Panc1 (cell line): ENCODE data around the gene UBE2Q2. TPM values are rescaled to one million over a fixed set of nuclear protein-coding genes. Genes with fewer than 3 reads are reported as not detected.
"Not testable (repeated sequence)": the region's sequence is repeated elsewhere in the genome, so short reads cannot be mapped to it uniquely, and the experiment has no call there.

Experiments used
- ATAC-seq: fragments of 200-7000 bp; cut with Tn5 transposase; 2 replicates; pipeline ENCODE4 v1.9.1; 2020; ENCODE audit warnings: mild to moderate bottlenecking, moderate library complexity
- BruUV-seq: library from RNA; stranded (reverse); fragments of 400-500 nt; replicated peaks from 2 replicates; lab custom pipeline; 2021; lab: Mats Ljungman, UMichigan
- CTCF ChIA-PET: fragments of 300-600 bp; sonication (Branson Sonifier 250); formaldehyde crosslinking; loops from one replicate; lab custom pipeline; 2022; ENCODE audit warnings: antibody characterized with exemption; lab: Charles Lee
- POLR2A ChIA-PET: fragments of 300-600 bp; sonication (Branson Sonifier 250); formaldehyde crosslinking; loops from one replicate; lab custom pipeline; 2022; ENCODE audit warnings: antibody characterized with exemption; lab: Charles Lee
- DNase-seq: peaks from one replicate; pipeline ENCODE4 v3.0.0-alpha.2; 2010; ENCODE audit warnings: low read depth, low spot score
- H3K27ac ChIP-seq: 2 replicates; pipeline ENCODE4 v1.5.1; 2011; ENCODE audit warnings: mild to moderate bottlenecking, low read length, inconsistent platforms
- H3K27me3 ChIP-seq: fragments of 200-500 bp; sonication (Bioruptor generic); 2 replicates; pipeline ENCODE4 v1.6.0; 2014; ENCODE audit warnings: low read length, inconsistent platforms; ENCODE audit not compliant: control insufficient read depth, insufficient read depth
- H3K36me3 ChIP-seq: fragments of 200-500 bp; sonication (Bioruptor generic); 2 replicates; pipeline ENCODE4 v1.5.1; 2014; ENCODE audit warnings: inconsistent platforms, mild to moderate bottlenecking, low read length, moderate library complexity; ENCODE audit not compliant: control insufficient read depth, insufficient read depth
- H3K4me1 ChIP-seq: 2 replicates; pipeline ENCODE4 v1.5.1; 2011; ENCODE audit warnings: inconsistent platforms, mild to moderate bottlenecking, low read length, moderate library complexity; ENCODE audit not compliant: control insufficient read depth, insufficient read depth
- H3K4me3 ChIP-seq, 2 experiments: 2 replicates each; pipeline ENCODE4 v1.5.1; 2011 to 2012; ENCODE audit warnings: low read depth in 2 of 2, low read length in 2 of 2, mild to moderate bottlenecking in 2 of 2, inconsistent platforms in 1 of 2, moderate library complexity in 1 of 2
- H3K9me3 ChIP-seq: fragments of 200-500 bp; sonication (Bioruptor generic); 2 replicates; pipeline ENCODE4 v1.5.1; 2014; ENCODE audit warnings: low read depth, mild to moderate bottlenecking, inconsistent platforms, low read length, moderate library complexity; ENCODE audit not compliant: control insufficient read depth, insufficient read depth
- POLR2AphosphoS5 ChIP-seq: IDR thresholded peaks from 2 replicates; pipeline ENCODE4 v1.6.1; 2012; ENCODE audit warnings: mild to moderate bottlenecking, low read depth, low read length, moderate library complexity
- REST ChIP-seq, 2 experiments: IDR thresholded peaks; 2 replicates each; pipeline ENCODE4 v1.6.1; 2011 to 2012; ENCODE audit warnings: low read depth in 2 of 2, control low read depth in 1 of 2, low read length in 1 of 2, mild to moderate bottlenecking in 1 of 2, moderate library complexity in 1 of 2; ENCODE audit not compliant: insufficient read depth in 1 of 2
- SIN3A ChIP-seq: IDR thresholded peaks from 2 replicates; pipeline ENCODE4 v1.6.1; 2012; ENCODE audit warnings: low read depth, mild to moderate bottlenecking, low read length, moderate library complexity, borderline replicate concordance; ENCODE audit not compliant: insufficient read depth
- TCF7L2 ChIP-seq: IDR thresholded peaks from 2 replicates; pipeline ENCODE4 v1.6.1; 2011; ENCODE audit warnings: mild to moderate bottlenecking, low read depth, low read length, inconsistent platforms
- in situ Hi-C: cut with HindIII; loops from 2 replicates; pipeline ENCODE4 v1.10.0; 2016; ENCODE audit warnings: low sequenced_read_pairs, low pct_unique_long_range_greater_than_20kb
- intact Hi-C: fragments of 100-400 bp; cut with micrococcal nuclease; formaldehyde crosslinking; loops from one replicate; pipeline ENCODE4 v1.10.0; 2022; ENCODE audit not compliant: unreplicated experiment
- total RNA-seq: library from RNA; stranded (reverse); gene quantifications from one replicate; pipeline ENCODE4 v1.2.1, GENCODE V29; 2021; ENCODE audit not compliant: unreplicated experiment
- TF ChIP-seq, protein P1 (sequence below): fragments of 450-650 bp; IDR thresholded peaks from 2 replicates; pipeline ENCODE4 v1.5.1; 2017; ENCODE audit warnings: mild to moderate bottlenecking

UBE2Q2 gene
- total RNA-seq, 1 experiment from 2014 or later = 39.2 TPM

GRCh38 chr15:75799190-75799589 lies 44.1 kb upstream of the UBE2Q2 start:
- ATAC-seq (no peak), DNase-seq (no peak)
- BruUV-seq = no TSS peak
- ChIA-PET CTCF (no interaction called here), POLR2A (no interaction called here)
- in situ Hi-C loops = no loop called here
- Histone ChIP-seq H3K4me1 (peaks cover 4% of the 10 kb centered on the region), H3K4me3 (no peak overlapping the region), H3K27ac (no peak overlapping the region), H3K36me3 (no peaks in the 10 kb centered on the region), H3K9me3 (no peaks in the 10 kb centered on the region), H3K27me3 (peaks cover 12% of the 10 kb centered on the region)
- intact Hi-C loops = no loop called here
- no peak for TF ChIP-seq SIN3A
- TF ChIP-seq REST (IDR thresholded peaks at IDR 0.05; ENCODE audit: insufficient read depth in 1 of 2, low read depth in 2 of 2, low read length in 1 of 2) = no peak
- TF ChIP-seq POLR2AphosphoS5 = no peak
- TF ChIP-seq TCF7L2 = no peak
- TF ChIP-seq, protein P1, sequence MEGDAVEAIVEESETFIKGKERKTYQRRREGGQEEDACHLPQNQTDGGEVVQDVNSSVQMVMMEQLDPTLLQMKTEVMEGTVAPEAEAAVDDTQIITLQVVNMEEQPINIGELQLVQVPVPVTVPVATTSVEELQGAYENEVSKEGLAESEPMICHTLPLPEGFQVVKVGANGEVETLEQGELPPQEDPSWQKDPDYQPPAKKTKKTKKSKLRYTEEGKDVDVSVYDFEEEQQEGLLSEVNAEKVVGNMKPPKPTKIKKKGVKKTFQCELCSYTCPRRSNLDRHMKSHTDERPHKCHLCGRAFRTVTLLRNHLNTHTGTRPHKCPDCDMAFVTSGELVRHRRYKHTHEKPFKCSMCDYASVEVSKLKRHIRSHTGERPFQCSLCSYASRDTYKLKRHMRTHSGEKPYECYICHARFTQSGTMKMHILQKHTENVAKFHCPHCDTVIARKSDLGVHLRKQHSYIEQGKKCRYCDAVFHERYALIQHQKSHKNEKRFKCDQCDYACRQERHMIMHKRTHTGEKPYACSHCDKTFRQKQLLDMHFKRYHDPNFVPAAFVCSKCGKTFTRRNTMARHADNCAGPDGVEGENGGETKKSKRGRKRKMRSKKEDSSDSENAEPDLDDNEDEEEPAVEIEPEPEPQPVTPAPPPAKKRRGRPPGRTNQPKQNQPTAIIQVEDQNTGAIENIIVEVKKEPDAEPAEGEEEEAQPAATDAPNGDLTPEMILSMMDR = no peak

DNA sequence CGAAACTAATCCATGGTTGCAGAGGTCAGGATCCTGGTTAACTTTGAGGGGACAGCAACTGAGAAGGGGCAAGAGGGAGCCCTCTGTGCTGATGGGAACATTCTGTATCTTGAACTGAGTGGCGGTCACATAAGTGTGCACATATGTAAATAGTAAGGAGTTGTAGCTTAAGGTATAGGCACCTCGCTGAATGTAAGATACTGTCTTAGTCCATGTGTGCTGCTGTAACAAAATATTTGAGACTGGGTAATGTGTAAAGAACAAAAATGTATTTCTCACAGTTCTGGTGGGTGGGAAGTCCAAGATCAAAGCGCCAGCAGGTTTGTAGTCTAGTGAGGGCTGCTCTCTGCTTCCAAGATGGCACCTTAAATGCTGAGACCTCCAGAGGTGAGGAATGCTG lies 42.8 kb upstream of the UBE2Q2 start:
- CTCF ChIA-PET = interaction anchor here (0.6 kb wide), 1 partner anchor 114 kb away, joined by 3 read pairs; no protein-coding TSS in a partner anchor
- H3K9me3 ChIP-seq, BruUV-seq, ATAC-seq, POLR2A ChIA-PET, DNase-seq, H3K4me3 ChIP-seq, in situ Hi-C loops, H3K4me1 ChIP-seq, H3K36me3 ChIP-seq, H3K27ac ChIP-seq: not testable (repeated sequence)
- intact Hi-C loops = loop anchor here (5.0 kb wide), 1 partner anchor 113 kb away; no protein-coding TSS in a partner anchor
- H3K27me3 ChIP-seq = peaks cover 15% of the 10 kb centered on the region

DNA sequence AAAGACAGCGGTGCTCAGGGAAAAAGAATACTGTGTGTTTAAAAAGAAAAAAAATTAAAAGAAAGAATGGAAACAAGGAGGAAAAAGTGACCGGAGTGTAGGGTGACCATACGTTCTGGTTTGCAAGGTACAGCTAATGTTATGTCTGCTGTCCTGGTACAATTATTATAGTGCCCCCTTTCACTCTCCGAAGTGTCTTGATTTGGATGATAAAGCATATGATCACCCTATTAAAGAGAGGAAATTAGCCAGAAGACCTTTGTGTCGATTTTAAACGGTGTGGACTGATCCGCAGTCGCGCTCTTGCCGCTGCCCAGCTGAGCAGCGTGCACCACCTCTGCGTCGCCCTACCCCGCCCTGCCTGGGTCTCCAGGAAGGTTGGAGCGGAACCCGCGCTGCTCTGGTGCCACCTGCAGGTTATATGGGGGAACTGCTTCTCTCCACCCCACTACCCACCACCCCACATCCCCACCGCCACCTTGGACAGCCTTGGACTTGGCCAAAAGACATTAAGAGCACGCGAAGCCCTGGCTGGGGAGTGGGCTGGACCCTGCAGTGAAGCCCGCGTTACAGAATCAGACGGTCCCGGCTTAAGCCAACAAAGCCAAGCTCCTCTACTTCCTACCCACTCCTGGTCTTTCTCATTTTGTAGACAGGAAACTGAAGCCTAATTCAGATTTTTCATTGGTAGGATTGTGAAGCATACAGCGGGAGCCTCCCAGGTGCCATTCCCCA lies 41.2 kb upstream of the UBE2Q2 start:
- ATAC-seq (peak; percentile 99), DNase-seq (peak; percentile 56)
- Histone ChIP-seq H3K4me1 (peaks cover 4% of the 10 kb centered on the region), H3K9me3 (no peaks in the 10 kb centered on the region), H3K27ac (no peak overlapping the region), H3K4me3 (peak overlapping the region; percentile 31 to 48), H3K27me3 (peaks cover 15% of the 10 kb centered on the region), H3K36me3 (no peaks in the 10 kb centered on the region)
- POLR2A ChIA-PET = no interaction called here
- CTCF ChIA-PET = interaction anchor here (0.6 to 2.3 kb wide), 9 partner anchors 46 to 306 kb away, joined by 3 to 14 read pairs (median 4); no protein-coding TSS in a partner anchor
- in situ Hi-C loops = no loop called here
- no TSS peak for BruUV-seq
- intact Hi-C loops = loop anchor here (1.0 to 5.0 kb wide), 2 partner anchors 74 to 115 kb away; no protein-coding TSS in a partner anchor
- TF ChIP-seq TCF7L2 (no peak), REST (IDR thresholded peaks at IDR 0.05; ENCODE audit: insufficient read depth in 1 of 2, low read depth in 2 of 2, low read length in 1 of 2) (0 out of 4 replicates have a peak, but pooled peaks of 1 of the 2 experiments have one; percentile 50)
- TF ChIP-seq, protein P1 = peak; percentile 95
